Endothelial cell of umbilical vein (primary cell): ENCODE data around the gene SHISA9. TPM values are rescaled to one million over a fixed set of nuclear protein-coding genes. Genes with fewer than 3 reads are reported as not detected.

ENCODE experiments used
- BruUV-seq: library from RNA; stranded (reverse); fragments of 400-500 nt; replicated peaks from 2 replicates; lab custom pipeline; 2021; lab: Mats Ljungman, UMichigan
- CTCF ChIA-PET: fragments of 300-600, 350-600 bp; sonication (Branson Sonifier 250); formaldehyde crosslinking; loops from one replicate; lab custom pipeline; 2021; ENCODE audit warnings: antibody characterized with exemption, inconsistent platforms; lab: Charles Lee
- POLR2A ChIA-PET: fragments of 300-600, 350-600 bp; sonication (Branson Sonifier 250); formaldehyde crosslinking; loops from one replicate; lab custom pipeline; 2021; ENCODE audit warnings: antibody characterized with exemption, inconsistent platforms; lab: Charles Lee
- DNase-seq: peaks from one replicate; pipeline ENCODE4 v3.0.0-alpha.2; 2011; ENCODE audit warnings: low read depth, low spot score
- FAIRE-seq: peaks from 2 replicates; lab custom pipeline; 2011; peaks lifted over from hg19 to GRCh38; lab: Jason Lieb, UNC
- H2AFZ ChIP-seq: 2 replicates; pipeline ENCODE4 v1.6.0; 2012; ENCODE audit warnings: low read depth, low read length, control low read depth, inconsistent platforms
- H3K27ac ChIP-seq: 2 replicates; pipeline ENCODE4 v1.5.1; 2011; ENCODE audit warnings: low read depth, mild to moderate bottlenecking, control low read depth, low read length, moderate library complexity; ENCODE audit not compliant: insufficient read depth
- H3K27me3 ChIP-seq, 2 experiments: 2 replicates each; pipeline versions ENCODE4 v1.6.0 to v1.6.1; 2011; ENCODE audit warnings: low read length in 2 of 2, mixed read lengths in 1 of 2; ENCODE audit not compliant: control insufficient read depth in 2 of 2, insufficient read depth in 2 of 2
- H3K36me3 ChIP-seq, 2 experiments: 2 replicates in 1 of 2; 3 replicates in 1 of 2; pipeline ENCODE4 v1.5.1; 2011; ENCODE audit warnings: low read length in 2 of 2, mild to moderate bottlenecking in 1 of 2, moderate library complexity in 1 of 2; ENCODE audit not compliant: control insufficient read depth in 2 of 2, insufficient read depth in 2 of 2; ENCODE audit errors: extremely low read depth in 1 of 2
- H3K4me1 ChIP-seq: 3 replicates; pipeline ENCODE4 v1.5.1; 2011; ENCODE audit warnings: mild to moderate bottlenecking, low read length; ENCODE audit not compliant: control insufficient read depth, insufficient read depth; ENCODE audit errors: extremely low read depth
- H3K4me2 ChIP-seq: 2 replicates; pipeline ENCODE4 v1.6.1; 2011; ENCODE audit warnings: low read length, control low read depth, mixed read lengths; ENCODE audit not compliant: insufficient read depth
- H3K4me3 ChIP-seq, 3 experiments: fragments of 200-600 bp in 1 of 3; sonication (generic), shearing (Covaris generic) in 1 of 3; replicated peaks in 1 of 3; 2 replicates each; pipeline ENCODE4 v1.5.1; 2011 to 2016; ENCODE audit warnings: control low read depth in 3 of 3, low read length in 3 of 3, mild to moderate bottlenecking in 2 of 3, inconsistent platforms in 1 of 3, low read depth in 1 of 3, moderate library complexity in 1 of 3; ENCODE audit not compliant: insufficient read depth in 1 of 3
- H3K79me2 ChIP-seq: 2 replicates; pipeline ENCODE4 v1.6.0; 2012; ENCODE audit warnings: low read length, inconsistent platforms; ENCODE audit not compliant: control insufficient read depth, insufficient read depth
- H3K9ac ChIP-seq: replicated peaks from 2 replicates; pipeline ENCODE3; 2011; ENCODE audit warnings: low read length, control low read depth; ENCODE audit not compliant: insufficient read depth; ENCODE audit errors: extremely low read depth
- H3K9me1 ChIP-seq: replicated peaks from 3 replicates; pipeline ENCODE4 v1.6.0; 2011; ENCODE audit warnings: mild to moderate bottlenecking, low read length; ENCODE audit not compliant: control insufficient read depth, insufficient read depth; ENCODE audit errors: extremely low read depth
- H3K9me3 ChIP-seq: replicated peaks from 2 replicates; pipeline ENCODE4 v1.5.1; 2012; ENCODE audit warnings: low read length, inconsistent platforms; ENCODE audit not compliant: control insufficient read depth, insufficient read depth
- H4K20me1 ChIP-seq: replicated peaks from 2 replicates; pipeline ENCODE3; 2011; ENCODE audit warnings: mild to moderate bottlenecking, low read length; ENCODE audit not compliant: control insufficient read depth, insufficient read depth; ENCODE audit errors: extremely low read depth
- EZH2 ChIP-seq: IDR thresholded peaks from 2 replicates; pipeline ENCODE4 v1.6.1; 2012; ENCODE audit warnings: borderline replicate concordance, low read depth, mild to moderate bottlenecking, moderate library complexity, low read length, inconsistent platforms; ENCODE audit not compliant: severe bottlenecking
- FOS ChIP-seq: IDR thresholded peaks from 2 replicates; pipeline ENCODE4 v1.6.1; 2011; ENCODE audit warnings: mild to moderate bottlenecking, low read length, moderate library complexity, borderline replicate concordance; ENCODE audit not compliant: insufficient read depth
- JUN ChIP-seq: IDR thresholded peaks from 2 replicates; pipeline ENCODE4 v1.6.1; 2011; ENCODE audit warnings: borderline replicate concordance, low read depth; ENCODE audit not compliant: insufficient read length, insufficient read depth
- MYC ChIP-seq: IDR thresholded peaks from one replicate; pipeline ENCODE4 v1.6.1; 2011; ENCODE audit warnings: mild to moderate bottlenecking, low read depth, low read length
- POLR2AphosphoS5 ChIP-seq: IDR thresholded peaks from 2 replicates; pipeline ENCODE4 v1.6.1; 2012; ENCODE audit warnings: low read depth, mild to moderate bottlenecking, control low read depth, low read length, moderate library complexity; ENCODE audit not compliant: insufficient read depth
- dilution Hi-C: fragments of 300-500 bp; cut with MboI; formaldehyde crosslinking; loops from one replicate; pipeline ENCODE4 v1.15.0; 2019; ENCODE audit warnings: low sequenced_read_pairs; ENCODE audit not compliant: extremely low pct_ligation_motif_present
- intact Hi-C: fragments of 100-400 bp; cut with micrococcal nuclease; formaldehyde crosslinking; loops from one replicate; pipeline ENCODE4 v1.10.0; 2022
- polyA plus RNA-seq, 4 experiments: library from polyadenylated mRNA; depleted of rRNA in 3 of 4; stranded (reverse) in 3 of 4; unstranded in 1 of 4; fragments of >200 nt; gene quantifications; 2 replicates each; pipeline versions ENCODE4 v1.2.1 to v1.2.3, GENCODE V29; 2011 to 2012; ENCODE audit warnings: missing spikeins in 1 of 4
- total RNA-seq: library from RNA; stranded (reverse); gene quantifications from 2 replicates; pipeline ENCODE4 v1.2.3, GENCODE V29; 2021
- TF ChIP-seq, protein P1 (sequence below): IDR thresholded peaks from 2 replicates; pipeline ENCODE4 v1.6.1; 2011; ENCODE audit not compliant: insufficient read depth, insufficient read length
- TF ChIP-seq, protein P2 (sequence below), 2 donors: IDR thresholded peaks; 1 replicate in 1 of 2; 2 replicates in 1 of 2; pipeline ENCODE4 v1.5.1; 2011; ENCODE audit warnings: low read length in 2 of 2, mild to moderate bottlenecking in 2 of 2, moderate library complexity in 2 of 2, control low read depth in 1 of 2, inconsistent platforms in 1 of 2, low read depth in 1 of 2; ENCODE audit not compliant: insufficient read depth in 1 of 2; ENCODE audit errors: extremely low read depth in 1 of 2

SHISA9 gene
- total and polyA plus RNA-seq, 2 donors (not counting 3 experiments of a cell fraction or from before 2014, with no cell fraction given): not detected

DNA sequence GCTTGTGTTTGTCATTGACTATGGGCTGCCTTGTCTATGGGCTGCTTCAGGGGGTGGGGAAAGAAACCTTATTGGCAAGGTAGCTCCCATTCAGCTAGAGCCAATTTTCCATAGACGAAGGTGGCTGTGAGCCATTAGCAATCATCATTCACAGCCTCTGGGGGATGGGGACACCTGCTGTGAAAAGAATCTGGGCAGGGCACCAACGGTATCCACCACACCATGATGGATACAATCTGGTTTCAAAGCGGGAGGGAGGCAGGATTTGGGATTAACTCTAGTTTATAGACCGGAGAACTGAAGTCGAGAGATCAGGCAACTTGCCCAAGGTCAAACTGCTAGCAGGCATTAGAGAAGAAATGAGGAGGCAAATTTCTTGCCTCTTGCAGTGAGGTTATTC lies 182.3 kb downstream of the SHISA9 start:
- Histone ChIP-seq H3K9me1 (no peaks in the 10 kb centered on the region), H3K36me3 (no peaks in the 10 kb centered on the region), H3K4me1 (no peaks in the 10 kb centered on the region), H2AFZ (no peak overlapping the region), H4K20me1 (no peaks in the 10 kb centered on the region), H3K27ac (no peak overlapping the region), H3K4me3 (no peak overlapping the region), H3K9ac (no peak overlapping the region), H3K27me3 (no peaks in the 10 kb centered on the region), H3K4me2 (no peak overlapping the region), H3K9me3 (no peaks in the 10 kb centered on the region), H3K79me2 (no peaks in the 10 kb centered on the region)
- no TSS peak for BruUV-seq
- TF ChIP-seq FOS (no peak), JUN (no peak), EZH2 (no peak)
- TF ChIP-seq, protein P1, sequence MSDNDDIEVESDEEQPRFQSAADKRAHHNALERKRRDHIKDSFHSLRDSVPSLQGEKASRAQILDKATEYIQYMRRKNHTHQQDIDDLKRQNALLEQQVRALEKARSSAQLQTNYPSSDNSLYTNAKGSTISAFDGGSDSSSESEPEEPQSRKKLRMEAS: no peak
- TF ChIP-seq, protein P2, sequence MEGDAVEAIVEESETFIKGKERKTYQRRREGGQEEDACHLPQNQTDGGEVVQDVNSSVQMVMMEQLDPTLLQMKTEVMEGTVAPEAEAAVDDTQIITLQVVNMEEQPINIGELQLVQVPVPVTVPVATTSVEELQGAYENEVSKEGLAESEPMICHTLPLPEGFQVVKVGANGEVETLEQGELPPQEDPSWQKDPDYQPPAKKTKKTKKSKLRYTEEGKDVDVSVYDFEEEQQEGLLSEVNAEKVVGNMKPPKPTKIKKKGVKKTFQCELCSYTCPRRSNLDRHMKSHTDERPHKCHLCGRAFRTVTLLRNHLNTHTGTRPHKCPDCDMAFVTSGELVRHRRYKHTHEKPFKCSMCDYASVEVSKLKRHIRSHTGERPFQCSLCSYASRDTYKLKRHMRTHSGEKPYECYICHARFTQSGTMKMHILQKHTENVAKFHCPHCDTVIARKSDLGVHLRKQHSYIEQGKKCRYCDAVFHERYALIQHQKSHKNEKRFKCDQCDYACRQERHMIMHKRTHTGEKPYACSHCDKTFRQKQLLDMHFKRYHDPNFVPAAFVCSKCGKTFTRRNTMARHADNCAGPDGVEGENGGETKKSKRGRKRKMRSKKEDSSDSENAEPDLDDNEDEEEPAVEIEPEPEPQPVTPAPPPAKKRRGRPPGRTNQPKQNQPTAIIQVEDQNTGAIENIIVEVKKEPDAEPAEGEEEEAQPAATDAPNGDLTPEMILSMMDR (IDR thresholded peaks at IDR 0.05; ENCODE audit: extremely low read depth in 1 of 2, insufficient read depth in 1 of 2, low read depth in 1 of 2, low read length in 2 of 2): no peak
- dilution Hi-C loops (no loop called here), intact Hi-C loops (no loop called here)
- ChIA-PET CTCF (no interaction called here), POLR2A (no interaction called here)
- FAIRE-seq: no peak
- no peak for DNase-seq

DNA sequence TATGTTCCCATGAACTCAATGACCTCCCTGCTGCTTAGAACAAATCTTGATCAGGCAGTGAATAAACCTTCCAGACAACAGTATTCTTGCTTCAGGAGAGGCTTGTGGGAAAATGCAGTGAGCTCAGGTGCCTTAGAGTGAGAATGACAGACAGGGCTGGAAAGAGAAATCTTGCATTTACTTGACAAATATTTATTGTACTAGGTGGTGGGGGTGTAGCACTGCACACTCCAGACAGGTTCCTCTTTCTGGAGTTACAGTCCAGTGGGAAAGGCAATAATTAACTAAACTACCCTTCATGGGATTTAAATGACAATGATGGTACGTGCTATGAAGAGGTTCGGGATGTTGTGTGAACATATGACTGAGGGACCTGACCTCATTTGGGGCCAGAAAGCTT lies 182.9 kb downstream of the SHISA9 start:
- H3K4me1 ChIP-seq: no peaks in the 10 kb centered on the region
- TF ChIP-seq POLR2AphosphoS5 (no peak), JUN (no peak), MYC (no peak), EZH2 (no peak)
- TF ChIP-seq, protein P2 (IDR thresholded peaks at IDR 0.05; ENCODE audit: extremely low read depth in 1 of 2, insufficient read depth in 1 of 2, low read depth in 1 of 2, low read length in 2 of 2): no peak
- TF ChIP-seq, protein P1: no peak
- H3K9ac ChIP-seq: no peak overlapping the region
- no peaks in the 10 kb centered on the region for H4K20me1 ChIP-seq
- H2AFZ ChIP-seq: no peak overlapping the region
- FAIRE-seq (no peak), DNase-seq (no peak)
- H3K27ac ChIP-seq: no peak overlapping the region
- H3K79me2 ChIP-seq: no peaks in the 10 kb centered on the region
- ChIA-PET POLR2A (no interaction called here), CTCF (no interaction called here)
- no peaks in the 10 kb centered on the region for H3K27me3 ChIP-seq
- H3K4me3 ChIP-seq: no peak overlapping the region
- H3K9me3 ChIP-seq: no peaks in the 10 kb centered on the region
- no peaks in the 10 kb centered on the region for H3K36me3 ChIP-seq
- no peak overlapping the region for H3K4me2 ChIP-seq
- H3K9me1 ChIP-seq: no peaks in the 10 kb centered on the region
- intact Hi-C loops: no loop called here
- dilution Hi-C loops: no loop called here
- no TSS peak for BruUV-seq
